Thymus (tissue), 11 donors: ENCODE measurements around the gene ANKH. TPM values are rescaled to one million over a fixed set of nuclear protein-coding genes. Genes with fewer than 3 reads are reported as not detected.
A peak's percentile ranks its signal among the peaks of the same experiment; 100 is the strongest.
"Not testable (repeated sequence)": the region's sequence is repeated elsewhere in the genome, so short reads cannot be mapped to it uniquely, and the experiment has no call there.

Experiments
- DNase-seq, 9 donors: peaks; one replicate each; pipeline ENCODE4 v3.0.0-alpha.2; 2013; ENCODE audit warnings: low spot score in 9 of 9, low read depth in 6 of 9, missing footprints in 1 of 9
- H3K27ac ChIP-seq, 2 donors: one replicate each; pipeline ENCODE4 v1.5.1; 2013; ENCODE audit warnings: control low read depth in 1 of 2, low read depth in 1 of 2, low read length in 1 of 2, mild to moderate bottlenecking in 1 of 2, moderate library complexity in 1 of 2
- H3K27me3 ChIP-seq, 2 donors: one replicate each; pipeline ENCODE4 v1.5.1; 2013; ENCODE audit warnings: low read length in 1 of 2; ENCODE audit not compliant: control insufficient read depth in 2 of 2, insufficient read depth in 1 of 2
- H3K36me3 ChIP-seq, 2 donors: one replicate each; pipeline ENCODE4 v1.5.1; 2013; ENCODE audit warnings: low read length in 1 of 2, mild to moderate bottlenecking in 1 of 2, moderate library complexity in 1 of 2; ENCODE audit not compliant: control insufficient read depth in 2 of 2, insufficient read depth in 2 of 2
- H3K4me1 ChIP-seq, 2 donors: one replicate each; pipeline ENCODE4 v1.5.1; 2013; ENCODE audit warnings: low read length in 2 of 2; ENCODE audit not compliant: control insufficient read depth in 2 of 2, insufficient read depth in 2 of 2
- H3K4me3 ChIP-seq, 2 donors: one replicate each; pipeline ENCODE4 v1.5.1; 2013; ENCODE audit warnings: low read length in 2 of 2, control low read depth in 1 of 2, mild to moderate bottlenecking in 1 of 2
- H3K9me3 ChIP-seq, 2 donors: one replicate each; pipeline ENCODE4 v1.5.1; 2013; ENCODE audit warnings: low read length in 1 of 2, mild to moderate bottlenecking in 1 of 2; ENCODE audit not compliant: control insufficient read depth in 2 of 2, insufficient read depth in 1 of 2
- whole genome bisulfite sequencing: extraction: QIAGEN DNeasy Blood & Tissue Kit; methylation state at CpG from one replicate; pipeline ENCODE4 v1.1.7; 2013; 5-methylcytosine and 5-hydroxymethylcytosine counted together
- polyA plus RNA-seq: library from polyadenylated mRNA; stranded (reverse); fragments of 200-250 nt; gene quantifications from one replicate; pipeline ENCODE4 v1.2.3, GENCODE V29; 2013
- total RNA-seq: library from RNA; stranded (reverse); fragments of 120-200 nt; gene quantifications from one replicate; pipeline ENCODE4 v1.2.4, GENCODE V29; 2013
- donor health status: healthy.

The ANKH gene
- total and polyA plus RNA-seq, 2 donors, result 17.3 to 29.8 TPM

DNA sequence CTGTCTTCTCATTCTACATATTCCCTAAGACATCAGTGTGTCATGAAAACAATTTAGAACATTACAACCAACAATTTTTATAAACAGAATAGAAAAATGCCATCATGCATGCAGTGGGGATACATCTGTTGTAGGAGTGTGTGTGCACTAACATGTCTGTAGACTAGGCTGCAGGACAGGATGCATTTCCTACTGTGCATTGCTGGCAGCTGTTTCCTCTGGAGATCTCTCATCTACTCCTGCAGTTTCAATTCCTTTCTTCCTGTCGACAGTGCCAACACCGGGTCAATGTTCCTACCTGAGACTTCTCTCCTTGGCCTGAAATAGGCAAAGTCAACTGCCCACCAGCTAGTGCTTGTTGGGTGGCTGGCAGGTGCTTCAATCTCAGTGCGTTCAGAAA, 69.8 kb downstream of the ANKH start:
- H3K4me1 ChIP-seq, result peaks cover 0 to 6% of the 10 kb centered on the region in 2 donors
- H3K27ac ChIP-seq, result no peak overlapping the region
- DNase-seq, result no peak
- H3K27me3 ChIP-seq, result no peaks in the 10 kb centered on the region
- H3K36me3 ChIP-seq, result no peaks in the 10 kb centered on the region
- H3K4me3 ChIP-seq, result no peak overlapping the region
- WGBS, result 66% methylated on average over 3 of the region's 3 CpGs
- H3K9me3 ChIP-seq, result no peaks in the 10 kb centered on the region

DNA sequence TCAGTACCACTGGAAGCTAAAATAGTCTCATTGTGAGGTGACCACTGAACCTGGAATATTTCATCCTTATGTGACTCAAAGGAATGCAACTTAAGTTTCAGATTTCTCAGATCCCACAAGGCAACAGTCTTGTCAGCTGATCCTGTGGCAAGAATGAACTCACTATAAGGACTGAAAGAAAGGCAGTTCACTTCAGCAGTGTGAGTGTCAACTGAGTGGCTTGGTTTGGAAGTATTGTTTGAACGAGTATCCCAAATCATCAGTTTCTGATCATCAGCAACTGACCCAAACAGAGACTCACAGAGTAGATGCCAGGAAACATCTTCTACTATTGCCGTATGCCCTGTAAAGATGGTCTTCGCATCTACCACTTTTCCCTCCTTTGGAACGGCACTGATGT, 74.2 kb downstream of the ANKH start:
- H3K4me3 ChIP-seq, H3K27ac ChIP-seq, H3K9me3 ChIP-seq, H3K36me3 ChIP-seq, DNase-seq, H3K27me3 ChIP-seq: not testable (repeated sequence)
- WGBS, result 98% methylated on average over 4 of the region's 4 CpGs
- H3K4me1 ChIP-seq, result peaks cover 8 to 15% of the 10 kb centered on the region in 2 donors

DNA sequence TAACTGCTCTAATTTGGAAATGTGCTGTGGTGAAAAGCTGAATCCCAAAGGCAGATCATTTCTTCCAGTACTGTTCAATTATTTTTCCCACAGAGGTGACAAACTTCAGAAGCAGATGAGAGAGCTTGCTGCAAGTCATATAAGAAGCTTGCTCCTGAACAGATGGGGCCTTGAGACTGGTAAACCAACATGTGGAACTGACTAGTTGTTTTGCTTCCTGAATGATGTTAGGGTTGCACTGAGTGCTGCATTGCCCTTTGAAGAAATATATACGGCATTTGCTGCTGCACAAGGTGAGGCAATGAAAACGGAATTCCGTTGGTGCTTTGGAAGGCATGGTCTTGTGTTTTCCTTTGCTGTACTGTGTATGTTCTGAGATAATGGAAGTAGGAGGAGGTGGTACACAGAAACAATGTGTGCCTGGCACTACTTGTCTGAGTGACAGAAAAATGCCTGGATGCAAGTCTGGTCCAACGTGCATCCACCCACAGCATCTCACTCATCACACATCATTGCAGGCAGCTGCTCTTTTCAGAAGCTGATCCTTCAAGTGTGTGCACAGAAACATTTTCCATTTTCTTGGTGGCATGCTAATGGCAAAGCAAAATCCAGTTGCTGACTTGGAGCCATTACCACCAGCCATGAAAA, 76.9 kb downstream of the ANKH start:
- H3K36me3 ChIP-seq, result no peaks in the 10 kb centered on the region
- no peaks in the 10 kb centered on the region for H3K27me3 ChIP-seq
- WGBS, result 53% methylated on average over 4 of the region's 4 CpGs
- peak overlapping the region; percentile 14 to 56 for H3K27ac ChIP-seq
- peaks cover 8 to 9% of the 10 kb centered on the region in 2 donors for H3K4me1 ChIP-seq
- no peaks in the 10 kb centered on the region for H3K9me3 ChIP-seq
- DNase-seq, result peak in 4 of 9 donors; percentile 16 to 69 (median 29)
- H3K4me3 ChIP-seq, result no peak overlapping the region

DNA sequence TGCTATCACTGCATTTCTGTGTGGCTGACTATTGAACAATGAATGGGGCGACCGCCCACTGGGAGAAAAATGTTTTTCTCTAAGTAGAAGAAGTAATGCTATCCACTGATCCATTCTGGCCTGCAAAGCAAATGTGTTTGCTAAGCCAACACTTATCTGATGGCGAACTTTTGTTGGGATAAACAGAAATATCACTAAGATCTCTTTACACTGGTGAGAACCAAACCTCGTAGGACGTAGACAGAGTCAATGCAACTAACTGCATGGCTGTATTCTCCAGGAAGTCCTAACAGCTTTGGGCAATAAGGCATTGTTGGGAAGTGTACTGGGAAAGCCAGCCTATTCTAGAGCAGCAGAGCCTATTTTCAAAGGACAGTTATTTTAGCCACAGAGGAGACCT, 77.7 kb downstream of the ANKH start:
- Histone ChIP-seq H3K36me3 (no peaks in the 10 kb centered on the region), H3K27me3 (no peaks in the 10 kb centered on the region), H3K9me3 (no peaks in the 10 kb centered on the region), H3K4me1 (peaks cover 8 to 9% of the 10 kb centered on the region in 2 donors), H3K27ac (no peak overlapping the region), H3K4me3 (no peak overlapping the region)
- WGBS, result 96% methylated on average over 5 of the region's 5 CpGs
- no peak for DNase-seq

DNA sequence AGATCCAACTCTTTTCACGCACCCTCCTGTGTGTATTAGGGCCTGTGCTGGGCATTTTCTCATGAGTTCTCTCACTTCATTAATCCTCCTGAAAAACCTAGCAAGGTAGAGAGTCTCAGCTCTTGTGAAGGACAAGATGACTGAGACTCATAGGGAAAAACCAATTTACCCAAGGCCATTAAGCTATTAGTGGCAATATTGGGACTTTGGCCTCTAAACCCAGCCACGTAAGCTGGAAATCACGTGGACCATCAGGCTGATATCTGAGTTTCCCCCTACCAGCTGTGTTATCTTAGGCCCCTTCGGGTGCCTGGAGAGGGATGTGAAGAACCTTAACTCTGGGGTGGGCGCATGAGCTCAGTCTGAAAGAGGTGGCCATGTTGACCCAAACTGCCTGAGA, 80.7 kb downstream of the ANKH start:
- Histone ChIP-seq H3K36me3 (no peaks in the 10 kb centered on the region), H3K4me1 (peaks cover 8 to 9% of the 10 kb centered on the region in 2 donors), H3K27ac (no peak overlapping the region), H3K4me3 (no peak overlapping the region), H3K9me3 (no peaks in the 10 kb centered on the region), H3K27me3 (no peaks in the 10 kb centered on the region)
- 96% methylated on average over 5 of the region's 5 CpGs for WGBS
- DNase-seq, result no peak

DNA sequence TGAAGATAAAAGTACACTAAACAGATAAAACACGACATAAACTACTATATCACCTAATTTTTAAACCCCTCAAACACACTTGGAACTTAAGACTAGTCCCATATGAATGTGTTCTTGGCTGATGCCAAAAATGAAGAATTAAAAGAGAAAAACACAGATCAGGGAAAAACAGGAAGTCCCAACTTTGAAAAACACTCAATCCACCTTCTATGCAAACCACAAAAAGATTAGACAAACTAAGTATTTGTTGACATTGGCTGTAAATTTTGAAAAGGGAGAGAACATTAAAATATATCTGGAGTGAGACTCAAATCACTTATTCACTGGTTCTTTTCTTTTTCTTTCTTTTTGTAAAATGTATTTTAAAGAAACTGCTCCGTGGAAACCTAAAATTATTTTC, 81.4 kb downstream of the ANKH start:
- no peak overlapping the region for H3K4me3 ChIP-seq
- 85% methylated on average over 2 of the region's 2 CpGs for WGBS
- peaks cover 8 to 9% of the 10 kb centered on the region in 2 donors for H3K4me1 ChIP-seq
- DNase-seq, result no peak
- no peaks in the 10 kb centered on the region for H3K36me3 ChIP-seq
- H3K27ac ChIP-seq, result no peak overlapping the region
- H3K27me3 ChIP-seq, result no peaks in the 10 kb centered on the region
- no peaks in the 10 kb centered on the region for H3K9me3 ChIP-seq

DNA sequence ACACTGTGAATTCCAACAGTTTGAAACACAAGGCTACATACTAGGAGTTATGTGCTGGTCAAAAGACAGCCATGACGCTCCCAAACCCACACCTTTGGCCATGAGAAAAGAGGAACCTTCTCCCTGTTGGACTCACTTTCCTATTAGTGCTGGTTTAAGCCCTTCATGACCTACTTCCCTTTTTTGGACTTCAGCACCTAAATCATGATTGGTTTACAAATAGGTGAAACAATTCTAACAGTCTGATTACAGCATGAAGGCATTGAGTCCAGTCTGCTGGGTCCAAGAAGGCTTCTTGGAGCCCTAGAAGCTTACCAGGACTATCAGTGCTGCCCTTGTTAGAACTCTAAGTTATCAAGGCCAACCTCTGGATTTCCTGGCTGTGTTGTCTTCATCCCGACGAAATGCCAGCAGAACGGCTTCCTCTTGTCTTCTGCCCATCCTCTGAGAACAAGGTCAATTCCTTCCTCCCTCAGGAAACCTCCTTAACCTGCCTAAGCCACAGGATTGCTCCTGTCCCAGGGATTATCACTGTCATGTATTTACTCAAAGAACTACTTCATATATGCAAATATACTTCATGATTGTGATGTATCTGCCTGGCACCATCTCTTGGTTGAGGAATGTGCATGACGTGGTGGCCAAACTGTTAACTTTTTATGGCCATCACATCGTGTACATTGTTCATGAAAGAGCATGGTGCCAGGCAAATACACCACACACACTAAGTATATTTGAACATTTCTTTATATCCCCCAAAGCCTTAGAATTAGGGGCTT, 83.6 kb downstream of the ANKH start:
- DNase-seq, result no peak
- Histone ChIP-seq H3K36me3 (no peaks in the 10 kb centered on the region), H3K4me1 (no peaks in the 10 kb centered on the region), H3K27ac (no peak overlapping the region), H3K9me3 (no peaks in the 10 kb centered on the region), H3K27me3 (no peaks in the 10 kb centered on the region), H3K4me3 (no peak overlapping the region)
- WGBS, result 96% methylated on average over 6 of the region's 6 CpGs

DNA sequence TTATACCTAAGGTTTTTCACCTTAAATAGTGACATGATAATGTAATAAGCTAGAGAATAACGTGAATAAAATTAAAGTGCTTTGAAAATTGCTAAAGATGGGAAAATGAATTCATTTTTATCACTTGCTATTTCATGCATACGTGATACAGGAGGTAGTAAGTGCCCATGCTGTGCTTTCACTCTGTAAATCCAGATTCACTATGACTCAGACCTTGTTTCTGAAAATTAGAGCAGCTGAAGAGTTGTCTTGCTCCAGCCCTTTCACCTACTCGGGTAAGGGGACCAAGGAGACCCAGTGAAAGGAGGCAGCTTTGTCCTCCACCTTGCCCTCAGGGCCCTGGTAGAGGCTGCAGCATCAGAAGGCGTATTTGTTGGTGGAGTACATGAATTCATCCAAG, 87.9 kb downstream of the ANKH start:
- H3K4me1 ChIP-seq, result peaks cover 0 to 4% of the 10 kb centered on the region in 2 donors
- no peak for DNase-seq
- H3K4me3 ChIP-seq, result no peak overlapping the region
- WGBS, result 94% methylated on average over 4 of the region's 4 CpGs
- H3K9me3 ChIP-seq, result no peaks in the 10 kb centered on the region
- no peak overlapping the region for H3K27ac ChIP-seq
- H3K27me3 ChIP-seq, result no peaks in the 10 kb centered on the region
- peaks cover 0 to 2% of the 10 kb centered on the region in 2 donors for H3K36me3 ChIP-seq

DNA sequence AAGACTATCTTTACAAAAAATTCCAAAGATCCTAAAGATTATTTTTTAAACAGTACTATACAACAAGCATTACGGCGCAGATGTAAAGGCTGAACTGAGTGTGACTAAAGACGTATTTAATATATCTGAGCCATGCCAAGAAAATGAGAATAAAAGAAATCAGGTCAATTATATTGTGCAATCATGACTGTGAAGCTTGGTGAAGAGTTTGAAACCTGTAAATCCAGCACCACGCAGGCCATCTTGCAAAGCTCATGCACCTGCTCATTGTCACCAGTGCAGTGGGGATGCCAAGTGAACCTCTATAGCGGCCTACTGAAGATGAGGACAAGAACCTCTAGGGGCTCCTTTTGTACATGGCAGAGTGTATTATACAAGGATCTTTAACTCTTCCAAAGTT, 89.0 kb downstream of the ANKH start:
- Histone ChIP-seq H3K9me3 (no peaks in the 10 kb centered on the region), H3K4me3 (no peak overlapping the region), H3K27ac (no peak overlapping the region), H3K36me3 (peaks cover 0 to 2% of the 10 kb centered on the region in 2 donors), H3K4me1 (peaks cover 0 to 4% of the 10 kb centered on the region in 2 donors), H3K27me3 (no peaks in the 10 kb centered on the region)
- no peak for DNase-seq
- WGBS, result 98% methylated on average over 5 of the region's 5 CpGs
